ENCODE results near the gene LONP2.
"Not testable (repeated sequence)": the region's sequence is repeated elsewhere in the genome, so short reads cannot be mapped to it uniquely, and the experiment has no call there.

Gene LONP2

GRCh38 chr16:48369765-48370164 is 125.7 kb downstream of the LONP2 start:
- DNase-seq (ENCODE audit: low read depth in 2 of 2), result no peak

GRCh38 chr16:48370229-48370628 is 126.1 kb downstream of the LONP2 start:
- DNase-seq (ENCODE audit: low read depth in 2 of 2), result no peak

- not testable (repeated sequence) for DNase-seq (ENCODE audit: low read depth in 2 of 2)
Measured at GRCh38 chr16:48370668-48371392, 126.7 kb downstream of the LONP2 start.

GRCh38 chr16:48371393-48371780 is 127.3 kb downstream of the LONP2 start:
- no peak for DNase-seq (ENCODE audit: low read depth in 2 of 2)

- no peak for DNase-seq (ENCODE audit: low read depth in 2 of 2)
Measured at GRCh38 chr16:48372744-48373143, 128.6 kb downstream of the LONP2 start.

GRCh38 chr16:48373258-48374029 is 129.3 kb downstream of the LONP2 start:
- DNase-seq (ENCODE audit: low read depth in 2 of 2), result no peak

GRCh38 chr16:48374255-48374654 is 130.2 kb downstream of the LONP2 start:
- DNase-seq (ENCODE audit: low read depth in 2 of 2), result no peak

- not testable (repeated sequence) for DNase-seq (ENCODE audit: low read depth in 2 of 2)
Measured at GRCh38 chr16:48377301-48377700, 133.2 kb downstream of the LONP2 start.

GRCh38 chr16:48378276-48378675 is 134.2 kb downstream of the LONP2 start:
- DNase-seq (ENCODE audit: low read depth in 2 of 2), result no peak

- DNase-seq (ENCODE audit: low read depth in 2 of 2), result no peak
Measured at GRCh38 chr16:48378836-48379235, 134.7 kb downstream of the LONP2 start.

- no peak for DNase-seq (ENCODE audit: low read depth in 2 of 2)
Measured at GRCh38 chr16:48381201-48381600, 137.1 kb downstream of the LONP2 start.

GRCh38 chr16:48382131-48382530 is 138.0 kb downstream of the LONP2 start:
- no peak for DNase-seq (ENCODE audit: low read depth in 2 of 2)

- DNase-seq (ENCODE audit: low read depth in 2 of 2), result no peak
Measured at GRCh38 chr16:48383009-48383876, 139.1 kb downstream of the LONP2 start.

GRCh38 chr16:48383877-48384519 is 139.9 kb downstream of the LONP2 start:
- no peak for DNase-seq (ENCODE audit: low read depth in 2 of 2)

- peak in 1 of 2 donors; percentile 3 for DNase-seq (ENCODE audit: low read depth in 2 of 2)
Measured at GRCh38 chr16:48384520-48385252, 140.6 kb downstream of the LONP2 start.

GRCh38 chr16:48385253-48386150 is 141.4 kb downstream of the LONP2 start, which contains the start of gene SIAH1:
Gene SIAH1, minus strand, starts transcription at chr16:48385413. Its CDS starts 22,985 bp downstream, at chr16:48362428.
- peak; percentile 67 to 77 for DNase-seq (ENCODE audit: low read depth in 2 of 2)

GRCh38 chr16:48386559-48387312 is 142.6 kb downstream of the LONP2 start:
- DNase-seq (ENCODE audit: low read depth in 2 of 2), result no peak

- no peak for DNase-seq (ENCODE audit: low read depth in 2 of 2)
Measured at GRCh38 chr16:48392407-48392806, 148.3 kb downstream of the LONP2 start.

Measured in stimulated activated CD8-positive, alpha-beta memory T cell treated with anti-CD3 and anti-CD28 coated beads, Interleukin-15, amount 100 ng/mL, for 4 hours (primary cell).